Measurements from ENCODE around the gene PLCB1. TPM values are rescaled to one million over a fixed set of nuclear protein-coding genes. Genes with fewer than 3 reads are reported as not detected.

PLCB1 gene
- total RNA-seq, 1 experiment from 2014 or later: 11.3 TPM

- no peak for ATAC-seq
- ChIA-PET CTCF (no interaction called here), POLR2A (no interaction called here)
- no peak overlapping the region for H3K4me3 Mint-ChIP-seq
- no peaks in the 10 kb centered on the region for H3K4me1 Mint-ChIP-seq
- no peak for TF ChIP-seq FOXJ3 (CRISPR knock-in tag; IDR thresholded peaks at IDR 0.05; ENCODE audit: borderline replicate concordance)
- TF ChIP-seq ARID4B (CRISPR knock-in tag; IDR thresholded peaks at IDR 0.05; ENCODE audit: borderline replicate concordance): no peak
- TF ChIP-seq ZNF281 (CRISPR knock-in tag; IDR thresholded peaks at IDR 0.05): no peak
- no peak for TF ChIP-seq KAT7 (CRISPR knock-in tag; IDR thresholded peaks at IDR 0.05; ENCODE audit: borderline replicate concordance)
- TF ChIP-seq, protein P1, sequence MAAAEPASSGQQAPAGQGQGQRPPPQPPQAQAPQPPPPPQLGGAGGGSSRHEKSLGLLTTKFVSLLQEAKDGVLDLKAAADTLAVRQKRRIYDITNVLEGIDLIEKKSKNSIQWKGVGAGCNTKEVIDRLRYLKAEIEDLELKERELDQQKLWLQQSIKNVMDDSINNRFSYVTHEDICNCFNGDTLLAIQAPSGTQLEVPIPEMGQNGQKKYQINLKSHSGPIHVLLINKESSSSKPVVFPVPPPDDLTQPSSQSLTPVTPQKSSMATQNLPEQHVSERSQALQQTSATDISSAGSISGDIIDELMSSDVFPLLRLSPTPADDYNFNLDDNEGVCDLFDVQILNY (CRISPR knock-in tag; IDR thresholded peaks at IDR 0.05): no peak
- TF ChIP-seq FOXK1 (CRISPR knock-in tag; IDR thresholded peaks at IDR 0.05): no peak
- TF ChIP-seq, protein P2, sequence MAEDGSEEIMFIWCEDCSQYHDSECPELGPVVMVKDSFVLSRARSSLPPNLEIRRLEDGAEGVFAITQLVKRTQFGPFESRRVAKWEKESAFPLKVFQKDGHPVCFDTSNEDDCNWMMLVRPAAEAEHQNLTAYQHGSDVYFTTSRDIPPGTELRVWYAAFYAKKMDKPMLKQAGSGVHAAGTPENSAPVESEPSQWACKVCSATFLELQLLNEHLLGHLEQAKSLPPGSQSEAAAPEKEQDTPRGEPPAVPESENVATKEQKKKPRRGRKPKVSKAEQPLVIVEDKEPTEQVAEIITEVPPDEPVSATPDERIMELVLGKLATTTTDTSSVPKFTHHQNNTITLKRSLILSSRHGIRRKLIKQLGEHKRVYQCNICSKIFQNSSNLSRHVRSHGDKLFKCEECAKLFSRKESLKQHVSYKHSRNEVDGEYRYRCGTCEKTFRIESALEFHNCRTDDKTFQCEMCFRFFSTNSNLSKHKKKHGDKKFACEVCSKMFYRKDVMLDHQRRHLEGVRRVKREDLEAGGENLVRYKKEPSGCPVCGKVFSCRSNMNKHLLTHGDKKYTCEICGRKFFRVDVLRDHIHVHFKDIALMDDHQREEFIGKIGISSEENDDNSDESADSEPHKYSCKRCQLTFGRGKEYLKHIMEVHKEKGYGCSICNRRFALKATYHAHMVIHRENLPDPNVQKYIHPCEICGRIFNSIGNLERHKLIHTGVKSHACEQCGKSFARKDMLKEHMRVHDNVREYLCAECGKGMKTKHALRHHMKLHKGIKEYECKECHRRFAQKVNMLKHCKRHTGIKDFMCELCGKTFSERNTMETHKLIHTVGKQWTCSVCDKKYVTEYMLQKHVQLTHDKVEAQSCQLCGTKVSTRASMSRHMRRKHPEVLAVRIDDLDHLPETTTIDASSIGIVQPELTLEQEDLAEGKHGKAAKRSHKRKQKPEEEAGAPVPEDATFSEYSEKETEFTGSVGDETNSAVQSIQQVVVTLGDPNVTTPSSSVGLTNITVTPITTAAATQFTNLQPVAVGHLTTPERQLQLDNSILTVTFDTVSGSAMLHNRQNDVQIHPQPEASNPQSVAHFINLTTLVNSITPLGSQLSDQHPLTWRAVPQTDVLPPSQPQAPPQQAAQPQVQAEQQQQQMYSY (CRISPR knock-in tag; IDR thresholded peaks at IDR 0.05): no peak
- no peak for TF ChIP-seq ATF6 (CRISPR knock-in tag; IDR thresholded peaks at IDR 0.05)
- TF ChIP-seq, protein P3, sequence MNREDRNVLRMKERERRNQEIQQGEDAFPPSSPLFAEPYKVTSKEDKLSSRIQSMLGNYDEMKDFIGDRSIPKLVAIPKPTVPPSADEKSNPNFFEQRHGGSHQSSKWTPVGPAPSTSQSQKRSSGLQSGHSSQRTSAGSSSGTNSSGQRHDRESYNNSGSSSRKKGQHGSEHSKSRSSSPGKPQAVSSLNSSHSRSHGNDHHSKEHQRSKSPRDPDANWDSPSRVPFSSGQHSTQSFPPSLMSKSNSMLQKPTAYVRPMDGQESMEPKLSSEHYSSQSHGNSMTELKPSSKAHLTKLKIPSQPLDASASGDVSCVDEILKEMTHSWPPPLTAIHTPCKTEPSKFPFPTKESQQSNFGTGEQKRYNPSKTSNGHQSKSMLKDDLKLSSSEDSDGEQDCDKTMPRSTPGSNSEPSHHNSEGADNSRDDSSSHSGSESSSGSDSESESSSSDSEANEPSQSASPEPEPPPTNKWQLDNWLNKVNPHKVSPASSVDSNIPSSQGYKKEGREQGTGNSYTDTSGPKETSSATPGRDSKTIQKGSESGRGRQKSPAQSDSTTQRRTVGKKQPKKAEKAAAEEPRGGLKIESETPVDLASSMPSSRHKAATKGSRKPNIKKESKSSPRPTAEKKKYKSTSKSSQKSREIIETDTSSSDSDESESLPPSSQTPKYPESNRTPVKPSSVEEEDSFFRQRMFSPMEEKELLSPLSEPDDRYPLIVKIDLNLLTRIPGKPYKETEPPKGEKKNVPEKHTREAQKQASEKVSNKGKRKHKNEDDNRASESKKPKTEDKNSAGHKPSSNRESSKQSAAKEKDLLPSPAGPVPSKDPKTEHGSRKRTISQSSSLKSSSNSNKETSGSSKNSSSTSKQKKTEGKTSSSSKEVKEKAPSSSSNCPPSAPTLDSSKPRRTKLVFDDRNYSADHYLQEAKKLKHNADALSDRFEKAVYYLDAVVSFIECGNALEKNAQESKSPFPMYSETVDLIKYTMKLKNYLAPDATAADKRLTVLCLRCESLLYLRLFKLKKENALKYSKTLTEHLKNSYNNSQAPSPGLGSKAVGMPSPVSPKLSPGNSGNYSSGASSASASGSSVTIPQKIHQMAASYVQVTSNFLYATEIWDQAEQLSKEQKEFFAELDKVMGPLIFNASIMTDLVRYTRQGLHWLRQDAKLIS (CRISPR knock-in tag; IDR thresholded peaks at IDR 0.05; ENCODE audit: borderline replicate concordance): no peak
- no peaks in the 10 kb centered on the region for H3K36me3 Mint-ChIP-seq
- no peaks in the 10 kb centered on the region for H3K9me3 Mint-ChIP-seq
- no peak overlapping the region for H3K27ac Mint-ChIP-seq
- no peaks in the 10 kb centered on the region for H3K27me3 Mint-ChIP-seq (ENCODE audit: low read depth)
- no peak for DNase-seq (ENCODE audit: low spot score)
These were observed 594.4 kb downstream of the PLCB1 start for GRCh38 chr20:8726460-8726859.

Measured in WTC11 (cell line).